NCI-H1092 treated with DMSO at 0.1 percent for 48 hours (cell line): ENCODE data around the gene KCTD13.
"Not testable (repeated sequence)": the region's sequence is repeated elsewhere in the genome, so short reads cannot be mapped to it uniquely, and the experiment has no call there.

ENCODE experiments used
- DNase-seq: peaks from one replicate; lab custom pipeline; 2025; lab: John Stamatoyannopoulos, UW

Gene KCTD13

GRCh38 chr16:29943846-29944799 lies 18.1 kb upstream of the KCTD13 start:
- DNase-seq: peak; percentile 37

- DNase-seq: no peak
These were observed 14.6 kb upstream of the KCTD13 start for GRCh38 chr16:29940656-29941055.

- not testable (repeated sequence) for DNase-seq
These were observed 5.7 kb upstream of the KCTD13 start for GRCh38 chr16:29931750-29932149.

- DNase-seq: peak; percentile 41
These were observed 1.3 kb upstream of the KCTD13 start for GRCh38 chr16:29927070-29927905.

- peak; percentile 62 for DNase-seq
These were observed 656 bp upstream of the KCTD13 start for GRCh38 chr16:29926711-29927052.

GRCh38 chr16:29925105-29925756 lies 795 bp downstream of the KCTD13 start:
- peak; percentile 2 for DNase-seq

- no peak for DNase-seq
These were observed 3.0 kb downstream of the KCTD13 start for GRCh38 chr16:29922986-29923501.

GRCh38 chr16:29922326-29922725 lies 3.7 kb downstream of the KCTD13 start:
- DNase-seq: no peak

- no peak for DNase-seq
These were observed 5.0 kb downstream of the KCTD13 start for GRCh38 chr16:29921034-29921385.

GRCh38 chr16:29920288-29921033 lies 5.6 kb downstream of the KCTD13 start:
- no peak for DNase-seq

- DNase-seq: no peak
These were observed 9.0 kb downstream of the KCTD13 start for GRCh38 chr16:29916979-29917378.

- no peak for DNase-seq
These were observed 10.3 kb downstream of the KCTD13 start for GRCh38 chr16:29915590-29916247.

GRCh38 chr16:29913514-29913913 lies 12.5 kb downstream of the KCTD13 start:
- DNase-seq: no peak

- no peak for DNase-seq
These were observed 13.9 kb downstream of the KCTD13 start for GRCh38 chr16:29912087-29912486.

GRCh38 chr16:29911676-29912010 lies 14.4 kb downstream of the KCTD13 start:
- DNase-seq: no peak

- no peak for DNase-seq
These were observed 15.0 kb downstream of the KCTD13 start for GRCh38 chr16:29910819-29911675.

GRCh38 chr16:29909851-29910250 lies 16.2 kb downstream of the KCTD13 start:
- not testable (repeated sequence) for DNase-seq

- no peak for DNase-seq
These were observed 16.6 kb downstream of the KCTD13 start for GRCh38 chr16:29909391-29909790.

GRCh38 chr16:29908719-29909220 lies 17.3 kb downstream of the KCTD13 start:
- DNase-seq: no peak

- no peak for DNase-seq
These were observed 18.1 kb downstream of the KCTD13 start for GRCh38 chr16:29907973-29908372.
